Transverse colon (tissue), 3 donors: ENCODE results near the gene SHLD2.
"Not testable (repeated sequence)": the region's sequence is repeated elsewhere in the genome, so short reads cannot be mapped to it uniquely, and the experiment has no call there.

Experiments
- EP300 ChIP-seq: sonication (generic); formaldehyde crosslinking; IDR thresholded peaks from one replicate; pipeline ENCODE4 v1.6.1; 2017; ENCODE audit warnings: antibody characterized with exemption, low read depth
- TF ChIP-seq, protein P1 (sequence below), 5 experiments: fragments of 200-600 bp in 3 of 5; fragments of 450-650 bp in 2 of 5; sonication (generic) in 3 of 5; IDR thresholded peaks; 1 replicate in 2 of 5; 2 replicates in 3 of 5; pipeline ENCODE4 v1.5.1; 2016 to 2017; ENCODE audit warnings: antibody characterized with exemption in 5 of 5, inconsistent platforms in 3 of 5, mild to moderate bottlenecking in 2 of 5, moderate library complexity in 1 of 5

- not testable (repeated sequence) for TF ChIP-seq EP300
- TF ChIP-seq, protein P1, sequence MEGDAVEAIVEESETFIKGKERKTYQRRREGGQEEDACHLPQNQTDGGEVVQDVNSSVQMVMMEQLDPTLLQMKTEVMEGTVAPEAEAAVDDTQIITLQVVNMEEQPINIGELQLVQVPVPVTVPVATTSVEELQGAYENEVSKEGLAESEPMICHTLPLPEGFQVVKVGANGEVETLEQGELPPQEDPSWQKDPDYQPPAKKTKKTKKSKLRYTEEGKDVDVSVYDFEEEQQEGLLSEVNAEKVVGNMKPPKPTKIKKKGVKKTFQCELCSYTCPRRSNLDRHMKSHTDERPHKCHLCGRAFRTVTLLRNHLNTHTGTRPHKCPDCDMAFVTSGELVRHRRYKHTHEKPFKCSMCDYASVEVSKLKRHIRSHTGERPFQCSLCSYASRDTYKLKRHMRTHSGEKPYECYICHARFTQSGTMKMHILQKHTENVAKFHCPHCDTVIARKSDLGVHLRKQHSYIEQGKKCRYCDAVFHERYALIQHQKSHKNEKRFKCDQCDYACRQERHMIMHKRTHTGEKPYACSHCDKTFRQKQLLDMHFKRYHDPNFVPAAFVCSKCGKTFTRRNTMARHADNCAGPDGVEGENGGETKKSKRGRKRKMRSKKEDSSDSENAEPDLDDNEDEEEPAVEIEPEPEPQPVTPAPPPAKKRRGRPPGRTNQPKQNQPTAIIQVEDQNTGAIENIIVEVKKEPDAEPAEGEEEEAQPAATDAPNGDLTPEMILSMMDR (IDR thresholded peaks at IDR 0.05), result not testable (repeated sequence)
Observed at GRCh38 chr10:87157821-87158220, 62.8 kb downstream of the SHLD2 start.
